Testis (tissue), 2 donors: ENCODE results near the gene MRPL43.

ENCODE experiments used
- POLR2A ChIP-seq: fragments of 450-650 bp; IDR thresholded peaks from one replicate; pipeline ENCODE4 v1.6.1; 2017; ENCODE audit warnings: antibody characterized with exemption, mild to moderate bottlenecking, moderate library complexity
- TF ChIP-seq, protein P1 (sequence below), 3 experiments: fragments of 450-650 bp in 2 of 3; fragments of 200-600 bp in 1 of 3; sonication (generic) in 1 of 3; IDR thresholded peaks; one replicate each; pipeline ENCODE4 v1.5.1; 2016 to 2019; ENCODE audit warnings: antibody characterized with exemption in 3 of 3, mild to moderate bottlenecking in 2 of 3, moderate library complexity in 1 of 3

DNA sequence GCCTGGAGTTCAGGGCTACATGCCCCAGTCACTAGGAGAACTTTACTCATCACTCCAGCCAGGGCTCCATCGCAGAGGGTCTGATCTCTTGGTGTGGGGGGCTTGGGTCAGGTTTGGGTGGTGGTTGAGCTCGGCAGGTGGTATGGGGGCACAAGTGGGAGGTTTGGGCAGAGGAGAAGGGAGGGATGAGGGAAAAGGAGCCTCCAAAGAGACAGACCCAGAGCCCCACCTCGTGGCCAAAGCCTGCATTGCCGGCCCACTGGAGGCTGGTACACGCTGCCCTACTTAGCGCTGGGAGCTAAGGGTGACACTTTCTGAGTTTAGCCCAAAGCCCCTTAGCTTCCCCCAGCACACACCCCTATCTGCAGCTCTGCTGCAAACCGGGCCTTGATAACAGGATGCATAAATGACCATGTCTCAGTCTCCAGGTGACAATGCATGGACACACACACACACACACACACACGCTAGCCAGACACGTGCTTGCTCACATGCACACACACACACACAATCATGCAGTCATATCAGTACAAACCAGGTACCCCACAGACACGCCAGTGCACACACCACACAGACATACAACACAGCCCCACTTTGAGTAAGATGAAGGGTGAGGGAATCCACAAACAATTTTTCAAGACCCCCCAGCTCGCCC is 27.1 kb upstream of the MRPL43 start:
- TF ChIP-seq, protein P1, sequence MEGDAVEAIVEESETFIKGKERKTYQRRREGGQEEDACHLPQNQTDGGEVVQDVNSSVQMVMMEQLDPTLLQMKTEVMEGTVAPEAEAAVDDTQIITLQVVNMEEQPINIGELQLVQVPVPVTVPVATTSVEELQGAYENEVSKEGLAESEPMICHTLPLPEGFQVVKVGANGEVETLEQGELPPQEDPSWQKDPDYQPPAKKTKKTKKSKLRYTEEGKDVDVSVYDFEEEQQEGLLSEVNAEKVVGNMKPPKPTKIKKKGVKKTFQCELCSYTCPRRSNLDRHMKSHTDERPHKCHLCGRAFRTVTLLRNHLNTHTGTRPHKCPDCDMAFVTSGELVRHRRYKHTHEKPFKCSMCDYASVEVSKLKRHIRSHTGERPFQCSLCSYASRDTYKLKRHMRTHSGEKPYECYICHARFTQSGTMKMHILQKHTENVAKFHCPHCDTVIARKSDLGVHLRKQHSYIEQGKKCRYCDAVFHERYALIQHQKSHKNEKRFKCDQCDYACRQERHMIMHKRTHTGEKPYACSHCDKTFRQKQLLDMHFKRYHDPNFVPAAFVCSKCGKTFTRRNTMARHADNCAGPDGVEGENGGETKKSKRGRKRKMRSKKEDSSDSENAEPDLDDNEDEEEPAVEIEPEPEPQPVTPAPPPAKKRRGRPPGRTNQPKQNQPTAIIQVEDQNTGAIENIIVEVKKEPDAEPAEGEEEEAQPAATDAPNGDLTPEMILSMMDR (IDR thresholded peaks at IDR 0.05) = peak; percentile 81 to 90 (median 82)
- TF ChIP-seq POLR2A = no peak
